GM12878 (cell line): Measurements from ENCODE around the gene ANAPC7. TPM values are rescaled to one million over a fixed set of nuclear protein-coding genes. Genes with fewer than 3 reads are reported as not detected.

Experiments
- ATAC-seq: fragments of 200-7000 bp; cut with Tn5 transposase; 3 replicates; pipeline ENCODE4 v1.9.1; 2020; ENCODE audit warnings: mild to moderate bottlenecking, moderate library complexity
- BruUV-seq: library from RNA; stranded (reverse); fragments of 400-500 nt; replicated peaks from 2 replicates; lab custom pipeline; 2021; lab: Mats Ljungman, UMichigan
- CTCF ChIA-PET: fragments of 300-600 bp; sonication (Branson Sonifier 250); formaldehyde crosslinking; extraction: SDS; loops from one replicate; lab custom pipeline; 2021; ENCODE audit warnings: inconsistent platforms; lab: Yijun Ruan, JAX
- POLR2A ChIA-PET: fragments of 350-600 bp; formaldehyde crosslinking; extraction: SDS; loops from one replicate; lab custom pipeline; 2021; ENCODE audit warnings: inconsistent platforms; lab: Charles Lee
- RAD21 ChIA-PET: fragments of 300-600 bp; sonication (Branson Sonifier 250); formaldehyde crosslinking; loops from one replicate; lab custom pipeline; 2023; ENCODE audit warnings: antibody characterized with exemption; ENCODE audit not compliant: unreplicated experiment; lab: Charles Lee
- SMC1A ChIA-PET: fragments of 300-600 bp; sonication (Branson Sonifier 250); formaldehyde crosslinking; loops from one replicate; lab custom pipeline; 2023; ENCODE audit not compliant: unreplicated experiment, uncharacterized antibody; lab: Charles Lee
- DNase-seq: peaks from one replicate; pipeline ENCODE4 v3.0.0-alpha.2; 2011; ENCODE audit warnings: low read depth, low spot score
- FAIRE-seq: peaks from 3 replicates; lab custom pipeline; 2011; peaks lifted over from hg19 to GRCh38; lab: Jason Lieb, UNC
- H2AFZ ChIP-seq: 2 replicates; pipeline ENCODE4 v1.6.0; 2011; ENCODE audit warnings: low read depth, low read length, control low read depth; ENCODE audit not compliant: control insufficient read depth
- H3K27ac ChIP-seq: 2 replicates; pipeline ENCODE4 v1.5.1; 2011; ENCODE audit warnings: control low read depth; ENCODE audit not compliant: control insufficient read depth, insufficient read depth
- H3K27me3 ChIP-seq, 2 experiments: replicated peaks in 1 of 2; 2 replicates each; pipeline versions ENCODE4 v1.6.0 to v1.6.1; 2011; ENCODE audit warnings: low read length in 1 of 2; ENCODE audit not compliant: control insufficient read depth in 2 of 2, insufficient read depth in 2 of 2
- H3K36me3 ChIP-seq, 2 experiments: 2 replicates each; pipeline ENCODE4 v1.5.1; 2011; ENCODE audit warnings: low read length in 1 of 2; ENCODE audit not compliant: control insufficient read depth in 2 of 2, insufficient read depth in 2 of 2
- H3K4me1 ChIP-seq: 2 replicates; pipeline ENCODE4 v1.6.1; 2011; ENCODE audit warnings: mild to moderate bottlenecking, low read length, moderate library complexity, mixed read lengths; ENCODE audit not compliant: control insufficient read depth, insufficient read depth
- H3K4me2 ChIP-seq: 2 replicates; pipeline ENCODE4 v1.6.0; 2011; ENCODE audit warnings: control low read depth; ENCODE audit not compliant: control insufficient read depth, insufficient read depth
- H3K4me3 ChIP-seq: fragments of 200-600 bp; sonication (generic); 2 replicates; pipeline ENCODE4 v1.5.1; 2016
- H3K79me2 ChIP-seq: 2 replicates; pipeline ENCODE4 v1.6.0; 2011; ENCODE audit warnings: low read length; ENCODE audit not compliant: control insufficient read depth, insufficient read depth
- H3K9ac ChIP-seq: 2 replicates; pipeline ENCODE4 v1.8.0; 2011; ENCODE audit warnings: low read length, control low read depth, mixed read lengths; ENCODE audit not compliant: control insufficient read depth, insufficient read depth
- H3K9me3 ChIP-seq: replicated peaks from 3 replicates; pipeline ENCODE4 v1.5.1; 2011; ENCODE audit warnings: mild to moderate bottlenecking, low read length; ENCODE audit not compliant: control insufficient read depth, insufficient read depth
- H4K20me1 ChIP-seq: 2 replicates; pipeline ENCODE4 v1.6.0; 2011; ENCODE audit not compliant: control insufficient read depth, insufficient read depth
- CBFB ChIP-seq: IDR thresholded peaks from 2 replicates; pipeline ENCODE4 v1.6.1; 2016; ENCODE audit warnings: antibody characterized with exemption, low read depth
- EED ChIP-seq: sonication (generic); IDR thresholded peaks from 2 replicates; pipeline ENCODE4 v1.6.1; 2016; ENCODE audit warnings: antibody characterized with exemption, low read depth
- IRF4 ChIP-seq: IDR thresholded peaks from 2 replicates; pipeline ENCODE4 v1.6.1; 2011; ENCODE audit warnings: low read depth, low read length
- POLR2A ChIP-seq: IDR thresholded peaks from 2 replicates; pipeline ENCODE4 v1.6.1; 2011; ENCODE audit warnings: low read depth, mild to moderate bottlenecking, low read length
- RAD51 ChIP-seq: fragments of 450-650 bp; IDR thresholded peaks from 2 replicates; pipeline ENCODE4 v1.6.1; 2016; ENCODE audit warnings: moderate library complexity, mild to moderate bottlenecking, inconsistent platforms
- RELA ChIP-seq: fragments of 450-650 bp; IDR thresholded peaks from 2 replicates; pipeline ENCODE4 v1.8.0; 2014; ENCODE audit warnings: borderline replicate concordance; ENCODE audit not compliant: partially characterized antibody
- RELB ChIP-seq: fragments of 450-650 bp; IDR thresholded peaks from 2 replicates; pipeline ENCODE4 v1.6.1; 2017; ENCODE audit warnings: low read depth, mild to moderate bottlenecking, moderate library complexity
- SREBF2 ChIP-seq: IDR thresholded peaks from 2 replicates; pipeline ENCODE4 v1.6.1; 2012; ENCODE audit warnings: mild to moderate bottlenecking, low read length
- ZNF384 ChIP-seq: IDR thresholded peaks from 2 replicates; pipeline ENCODE4 v1.6.1; 2012; ENCODE audit warnings: low read depth, mild to moderate bottlenecking, low read length, improper control_type of control experiment, borderline replicate concordance
- WGBS: methylation state at CpG from one replicate; pipeline ENCODE4 v1.1.6; 2016; ENCODE audit warnings: low lambda C conversion rate; ENCODE audit not compliant: insufficient replicate concordance, insufficient coverage; ENCODE audit errors: missing lambda C conversion rate; 5-methylcytosine and 5-hydroxymethylcytosine counted together
- in situ Hi-C: fragments of 300-500 bp; cut with MboI; formaldehyde crosslinking; loops from 9 replicates; pipeline ENCODE4 v1.14.3; 2018; ENCODE audit warnings: mixed read lengths
- intact Hi-C: fragments of 100-400 bp; cut with micrococcal nuclease; formaldehyde crosslinking; loops from one replicate; pipeline ENCODE4 v1.14.2; 2022; ENCODE audit not compliant: unreplicated experiment
- polyA plus RNA-seq, 11 experiments: library from polyadenylated mRNA; depleted of rRNA in 4 of 11; unstranded in 6 of 11; stranded (reverse) in 5 of 11; fragments of >200 nt; fragmentation: Nextera tagmentation in 4 of 11; fragmentation: Illumina TruSeq in 1 of 11; extraction: Ambion mirVana in 4 of 11; extraction: Trizol in 1 of 11; gene quantifications; 1 replicate in 1 of 11; 2 replicates in 10 of 11; pipeline versions ENCODE4 v1.2.1 to v1.2.3, GENCODE V29; 2011 to 2016; ENCODE audit warnings: inconsistent platforms in 2 of 11, missing spikeins in 2 of 11, low read depth in 1 of 11
- total RNA-seq, 4 experiments: library from RNA; depleted of rRNA in 3 of 4; stranded (reverse); fragments of >200 nt in 3 of 4; fragmentation: Illumina TruSeq in 1 of 4; extraction: Trizol in 1 of 4; gene quantifications; 2 replicates each; pipeline versions ENCODE4 v1.2.1 to v1.2.3, GENCODE V29; 2013 to 2021
- TF ChIP-seq, protein P1 (sequence below): fragments of 450-650 bp; IDR thresholded peaks from 2 replicates; pipeline ENCODE4 v1.6.1; 2017; ENCODE audit warnings: mild to moderate bottlenecking, moderate library complexity
- TF ChIP-seq, protein P2 (sequence below): IDR thresholded peaks from 2 replicates; pipeline ENCODE4 v1.6.1; 2011; ENCODE audit warnings: low read depth, mild to moderate bottlenecking, low read length, moderate library complexity, borderline replicate concordance; ENCODE audit errors: extremely low read depth

Gene ANAPC7
- total and polyA plus RNA-seq, 10 of the 15 experiments (the other 5 are each of a cell fraction or from before 2014, with no cell fraction given), result 24.5 to 77.9 (median 58.6) TPM

DNA sequence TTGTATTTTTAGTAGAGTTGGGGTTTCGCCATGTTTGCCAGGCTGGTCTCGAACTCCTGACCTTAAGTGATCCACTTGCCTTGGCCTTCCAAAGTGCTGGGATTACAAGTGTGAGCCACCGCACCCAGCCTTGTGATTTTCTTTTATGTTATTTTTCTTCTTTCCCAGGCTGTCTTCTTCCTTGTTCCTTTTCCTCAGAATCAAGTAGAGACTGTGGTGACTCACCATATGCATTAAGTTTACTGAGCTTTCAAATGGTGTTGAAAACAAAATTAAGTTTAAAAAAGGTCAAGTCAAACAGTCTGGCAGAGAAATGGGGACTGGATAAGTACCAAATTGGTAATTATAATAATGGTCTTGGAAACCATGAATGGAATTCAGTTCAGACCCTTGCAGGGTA, 40.9 kb upstream of the ANAPC7 start:
- FAIRE-seq (no peak), ATAC-seq (no peak), DNase-seq (no peak)
- Histone ChIP-seq H3K36me3 (peaks cover 7 to 16% of the 10 kb centered on the region in 2 experiments), H2AFZ (no peak overlapping the region), H3K9me3 (no peaks in the 10 kb centered on the region; the same call in 2 of the 3 replicates), H3K4me3 (no peak overlapping the region), H3K4me2 (no peak overlapping the region), H3K27ac (no peak overlapping the region), H3K4me1 (peaks cover 4% of the 10 kb centered on the region), H3K79me2 (peaks cover 39% of the 10 kb centered on the region), H3K27me3 (no peaks in the 10 kb centered on the region)
- ChIA-PET RAD21 (interaction anchor here (0.6 to 1.0 kb wide), 2 partner anchors 13 to 30 kb away, joined by 3 read pairs; no protein-coding TSS in a partner anchor), SMC1A (no interaction called here), CTCF (interaction anchor here (6.9 to 10.9 kb wide), 2 partner anchors 13 to 157 kb away, joined by 32 to 237 read pairs; no protein-coding TSS in a partner anchor)
- intact Hi-C loops, result no loop called here
- in situ Hi-C loops, result no loop called here
- 100% methylated on average over 3 of the region's 3 CpGs for WGBS
- TF ChIP-seq IRF4, result no peak
- TF ChIP-seq, all 136 proteins: peak for 0
- Histone ChIP-seq H3K9ac (no peak overlapping the region), H4K20me1 (no peaks in the 10 kb centered on the region)
- no TSS peak for BruUV-seq
- POLR2A ChIA-PET, result interaction anchor here (0.6 kb wide), 1 partner anchor 47 kb away, joined by 3 read pairs; no protein-coding TSS in a partner anchor

DNA sequence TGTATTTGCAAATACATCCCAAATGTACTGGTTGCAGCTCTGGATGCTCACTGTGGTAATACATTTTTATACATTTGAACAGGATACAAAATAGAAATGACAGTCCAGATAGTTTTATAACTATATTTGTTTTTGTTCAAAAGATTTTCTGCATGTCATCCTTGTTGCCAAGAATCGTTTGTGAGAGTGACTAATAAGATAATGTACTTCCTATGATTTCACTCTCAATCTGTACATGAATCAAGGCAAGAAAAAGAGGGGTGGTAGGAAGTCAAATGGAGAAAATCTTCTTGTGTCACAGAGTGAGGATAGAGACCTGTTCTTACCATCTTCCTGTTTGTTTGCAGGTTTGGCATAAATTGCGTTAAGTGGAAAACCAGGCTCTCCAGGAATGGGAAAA, 32.7 kb upstream of the ANAPC7 start:
- H3K9ac ChIP-seq, result no peak overlapping the region
- intact Hi-C loops, result no loop called here
- TSS peak; percentile 60 for BruUV-seq
- no peaks in the 10 kb centered on the region for H3K27me3 ChIP-seq
- WGBS, result 53% methylated on average over 2 of the region's 2 CpGs
- no peak overlapping the region for H2AFZ ChIP-seq
- ChIA-PET SMC1A (no interaction called here), RAD21 (no interaction called here), CTCF (no interaction called here), POLR2A (no interaction called here)
- DNase-seq, result no peak
- H3K4me2 ChIP-seq, result no peak overlapping the region
- FAIRE-seq, result no peak
- in situ Hi-C loops, result no loop called here
- H4K20me1 ChIP-seq, result no peaks in the 10 kb centered on the region
- H3K4me1 ChIP-seq, result peaks cover 5% of the 10 kb centered on the region; the same call in 1 of the 2 replicates
- peaks cover 5 to 15% of the 10 kb centered on the region in 2 experiments; a peak in 3 of 4 replicates for H3K36me3 ChIP-seq
- no peak overlapping the region for H3K27ac ChIP-seq
- no peak for ATAC-seq
- no peaks in the 10 kb centered on the region for H3K79me2 ChIP-seq
- no peak overlapping the region for H3K4me3 ChIP-seq
- H3K9me3 ChIP-seq, result no peaks in the 10 kb centered on the region
- TF ChIP-seq EED (no peak), ZNF384 (no peak), RELB (no peak), POLR2A (no peak), CBFB (no peak), SREBF2 (no peak), RAD51 (no peak), RELA (no peak)
- TF ChIP-seq, protein P1, sequence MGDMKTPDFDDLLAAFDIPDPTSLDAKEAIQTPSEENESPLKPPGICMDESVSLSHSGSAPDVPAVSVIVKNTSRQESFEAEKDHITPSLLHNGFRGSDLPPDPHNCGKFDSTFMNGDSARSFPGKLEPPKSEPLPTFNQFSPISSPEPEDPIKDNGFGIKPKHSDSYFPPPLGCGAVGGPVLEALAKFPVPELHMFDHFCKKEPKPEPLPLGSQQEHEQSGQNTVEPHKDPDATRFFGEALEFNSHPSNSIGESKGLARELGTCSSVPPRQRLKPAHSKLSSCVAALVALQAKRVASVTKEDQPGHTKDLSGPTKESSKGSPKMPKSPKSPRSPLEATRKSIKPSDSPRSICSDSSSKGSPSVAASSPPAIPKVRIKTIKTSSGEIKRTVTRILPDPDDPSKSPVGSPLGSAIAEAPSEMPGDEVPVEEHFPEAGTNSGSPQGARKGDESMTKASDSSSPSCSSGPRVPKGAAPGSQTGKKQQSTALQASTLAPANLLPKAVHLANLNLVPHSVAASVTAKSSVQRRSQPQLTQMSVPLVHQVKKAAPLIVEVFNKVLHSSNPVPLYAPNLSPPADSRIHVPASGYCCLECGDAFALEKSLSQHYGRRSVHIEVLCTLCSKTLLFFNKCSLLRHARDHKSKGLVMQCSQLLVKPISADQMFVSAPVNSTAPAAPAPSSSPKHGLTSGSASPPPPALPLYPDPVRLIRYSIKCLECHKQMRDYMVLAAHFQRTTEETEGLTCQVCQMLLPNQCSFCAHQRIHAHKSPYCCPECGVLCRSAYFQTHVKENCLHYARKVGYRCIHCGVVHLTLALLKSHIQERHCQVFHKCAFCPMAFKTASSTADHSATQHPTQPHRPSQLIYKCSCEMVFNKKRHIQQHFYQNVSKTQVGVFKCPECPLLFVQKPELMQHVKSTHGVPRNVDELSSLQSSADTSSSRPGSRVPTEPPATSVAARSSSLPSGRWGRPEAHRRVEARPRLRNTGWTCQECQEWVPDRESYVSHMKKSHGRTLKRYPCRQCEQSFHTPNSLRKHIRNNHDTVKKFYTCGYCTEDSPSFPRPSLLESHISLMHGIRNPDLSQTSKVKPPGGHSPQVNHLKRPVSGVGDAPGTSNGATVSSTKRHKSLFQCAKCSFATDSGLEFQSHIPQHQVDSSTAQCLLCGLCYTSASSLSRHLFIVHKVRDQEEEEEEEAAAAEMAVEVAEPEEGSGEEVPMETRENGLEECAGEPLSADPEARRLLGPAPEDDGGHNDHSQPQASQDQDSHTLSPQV, result no peak
- TF ChIP-seq, protein P2, sequence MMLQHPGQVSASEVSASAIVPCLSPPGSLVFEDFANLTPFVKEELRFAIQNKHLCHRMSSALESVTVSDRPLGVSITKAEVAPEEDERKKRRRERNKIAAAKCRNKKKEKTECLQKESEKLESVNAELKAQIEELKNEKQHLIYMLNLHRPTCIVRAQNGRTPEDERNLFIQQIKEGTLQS, result no peak
